ENCODE results near the gene ZNF605.
"Not testable (repeated sequence)": the region's sequence is repeated elsewhere in the genome, so short reads cannot be mapped to it uniquely, and the experiment has no call there.

Gene ZNF605

GRCh38 chr12:132881818-132882217 is 74.3 kb downstream of the ZNF605 start:
- no peaks in the 10 kb centered on the region for H3K9me3 ChIP-seq (replicated peaks; ENCODE audit: insufficient read depth, low read length)
- no peaks in the 10 kb centered on the region for H3K4me1 ChIP-seq (ENCODE audit: low read length)
- H3K9me2 ChIP-seq (replicated peaks; ENCODE audit: insufficient read depth, low read length) = no peaks in the 10 kb centered on the region
- H3K27ac ChIP-seq (ENCODE audit: low read length) = no peak overlapping the region
- H3K4me2 ChIP-seq (ENCODE audit: low read depth, low read length) = no peak overlapping the region
- no peaks in the 10 kb centered on the region for H3F3A ChIP-seq (ENCODE audit: insufficient read depth, low read length)
- no peak for DNase-seq
- no peak overlapping the region for H3K4me3 ChIP-seq (ENCODE audit: low read length)
- H2AFZ ChIP-seq (ENCODE audit: low read length) = no peak overlapping the region
- no peaks in the 10 kb centered on the region for H3K36me3 ChIP-seq (replicated peaks; ENCODE audit: insufficient read depth, low read length)
- no peaks in the 10 kb centered on the region for H3K27me3 ChIP-seq (replicated peaks; ENCODE audit: insufficient read depth, low read length)
- no peaks in the 10 kb centered on the region for H3K79me2 ChIP-seq (ENCODE audit: low read length)
- TF ChIP-seq EZH2phosphoT487 (IDR thresholded peaks at IDR 0.05; ENCODE audit: low read length) (no peak), EZH2 (optimal IDR thresholded peaks at IDR 0.05; ENCODE audit: low read depth, low read length) (no peak)
- TF ChIP-seq, protein P1, sequence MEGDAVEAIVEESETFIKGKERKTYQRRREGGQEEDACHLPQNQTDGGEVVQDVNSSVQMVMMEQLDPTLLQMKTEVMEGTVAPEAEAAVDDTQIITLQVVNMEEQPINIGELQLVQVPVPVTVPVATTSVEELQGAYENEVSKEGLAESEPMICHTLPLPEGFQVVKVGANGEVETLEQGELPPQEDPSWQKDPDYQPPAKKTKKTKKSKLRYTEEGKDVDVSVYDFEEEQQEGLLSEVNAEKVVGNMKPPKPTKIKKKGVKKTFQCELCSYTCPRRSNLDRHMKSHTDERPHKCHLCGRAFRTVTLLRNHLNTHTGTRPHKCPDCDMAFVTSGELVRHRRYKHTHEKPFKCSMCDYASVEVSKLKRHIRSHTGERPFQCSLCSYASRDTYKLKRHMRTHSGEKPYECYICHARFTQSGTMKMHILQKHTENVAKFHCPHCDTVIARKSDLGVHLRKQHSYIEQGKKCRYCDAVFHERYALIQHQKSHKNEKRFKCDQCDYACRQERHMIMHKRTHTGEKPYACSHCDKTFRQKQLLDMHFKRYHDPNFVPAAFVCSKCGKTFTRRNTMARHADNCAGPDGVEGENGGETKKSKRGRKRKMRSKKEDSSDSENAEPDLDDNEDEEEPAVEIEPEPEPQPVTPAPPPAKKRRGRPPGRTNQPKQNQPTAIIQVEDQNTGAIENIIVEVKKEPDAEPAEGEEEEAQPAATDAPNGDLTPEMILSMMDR (IDR thresholded peaks at IDR 0.05; ENCODE audit: low read length) = no peak
- H4K20me1 ChIP-seq (ENCODE audit: insufficient read depth, low read length) = no peaks in the 10 kb centered on the region
- H3K9ac ChIP-seq (ENCODE audit: low read length) = no peak overlapping the region

DNA sequence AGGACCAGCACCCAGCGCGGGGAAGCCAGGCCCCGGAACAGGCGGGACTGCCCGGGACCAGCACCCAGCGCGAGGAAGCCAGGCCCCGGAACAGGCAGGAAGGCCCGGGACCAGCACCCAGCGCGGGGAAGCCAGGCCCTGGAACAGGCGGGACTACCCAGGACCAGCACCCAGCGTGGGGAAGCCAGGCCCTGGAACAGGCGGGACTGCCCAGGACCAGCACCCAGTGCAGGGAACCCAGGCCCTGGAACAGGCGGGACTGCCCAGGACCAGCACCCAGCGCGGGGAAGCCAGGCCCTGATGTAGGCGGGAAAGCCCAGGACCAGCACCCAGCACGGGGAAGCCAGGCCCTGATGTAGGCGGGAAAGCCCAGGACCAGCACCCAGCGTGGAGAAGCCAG is 81.5 kb downstream of the ZNF605 start:
- H3K27ac ChIP-seq (ENCODE audit: low read length); H3K27me3 ChIP-seq (replicated peaks; ENCODE audit: insufficient read depth, low read length); H3F3A ChIP-seq (ENCODE audit: insufficient read depth, low read length); H3K79me2 ChIP-seq (ENCODE audit: low read length); H3K9ac ChIP-seq (ENCODE audit: low read length); H3K9me2 ChIP-seq (replicated peaks; ENCODE audit: insufficient read depth, low read length); H2AFZ ChIP-seq (ENCODE audit: low read length); H3K9me3 ChIP-seq (replicated peaks; ENCODE audit: insufficient read depth, low read length); H3K4me2 ChIP-seq (ENCODE audit: low read depth, low read length); DNase-seq; H3K36me3 ChIP-seq (replicated peaks; ENCODE audit: insufficient read depth, low read length); H3K4me1 ChIP-seq (ENCODE audit: low read length); H4K20me1 ChIP-seq (ENCODE audit: insufficient read depth, low read length); H3K4me3 ChIP-seq (ENCODE audit: low read length): not testable (repeated sequence)

GRCh38 chr12:132874175-132874574 is 81.9 kb downstream of the ZNF605 start:
- H3K27me3 ChIP-seq (replicated peaks; ENCODE audit: insufficient read depth, low read length) = no peaks in the 10 kb centered on the region
- no peak overlapping the region for H3K27ac ChIP-seq (ENCODE audit: low read length)
- no peak for DNase-seq
- no peaks in the 10 kb centered on the region for H3K9me3 ChIP-seq (replicated peaks; ENCODE audit: insufficient read depth, low read length)
- no peak overlapping the region for H3K9ac ChIP-seq (ENCODE audit: low read length)
- no peaks in the 10 kb centered on the region for H3K79me2 ChIP-seq (ENCODE audit: low read length)
- no peak overlapping the region for H3K4me2 ChIP-seq (ENCODE audit: low read depth, low read length)
- no peaks in the 10 kb centered on the region for H3K36me3 ChIP-seq (replicated peaks; ENCODE audit: insufficient read depth, low read length)
- no peaks in the 10 kb centered on the region for H4K20me1 ChIP-seq (ENCODE audit: insufficient read depth, low read length)
- no peaks in the 10 kb centered on the region for H3K9me2 ChIP-seq (replicated peaks; ENCODE audit: insufficient read depth, low read length)
- H3K4me3 ChIP-seq (ENCODE audit: low read length) = no peak overlapping the region
- no peak overlapping the region for H2AFZ ChIP-seq (ENCODE audit: low read length)
- TF ChIP-seq, protein P1 (IDR thresholded peaks at IDR 0.05; ENCODE audit: low read length) = no peak
- no peak for TF ChIP-seq EZH2phosphoT487 (IDR thresholded peaks at IDR 0.05; ENCODE audit: low read length)
- TF ChIP-seq EZH2 (optimal IDR thresholded peaks at IDR 0.05; ENCODE audit: low read depth, low read length) = no peak
- no peaks in the 10 kb centered on the region for H3F3A ChIP-seq (ENCODE audit: insufficient read depth, low read length)
- no peaks in the 10 kb centered on the region for H3K4me1 ChIP-seq (ENCODE audit: low read length)

DNA sequence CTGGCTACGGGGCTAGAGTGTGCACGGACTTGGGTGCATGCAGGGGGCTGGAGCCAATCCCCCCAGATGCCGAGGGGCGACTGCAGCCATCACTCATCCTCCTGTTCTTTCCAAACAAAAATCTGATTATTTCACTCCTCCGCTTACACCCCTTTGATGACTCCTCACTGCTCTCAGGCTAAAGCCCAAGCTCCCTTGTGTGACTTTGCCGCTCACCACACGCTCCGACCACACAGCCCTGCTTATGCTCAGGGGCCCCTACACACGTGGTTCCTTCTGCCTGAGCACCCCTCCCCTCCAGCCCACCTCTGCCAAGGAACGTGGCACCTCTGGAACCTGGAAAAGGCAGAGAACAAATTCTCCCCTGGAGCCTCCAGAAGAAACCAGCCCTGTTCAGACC is 82.4 kb downstream of the ZNF605 start:
- no peak overlapping the region for H3K4me3 ChIP-seq (ENCODE audit: low read length)
- H3K9ac ChIP-seq (ENCODE audit: low read length) = no peak overlapping the region
- H3K27ac ChIP-seq (ENCODE audit: low read length) = no peak overlapping the region
- H3K36me3 ChIP-seq (replicated peaks; ENCODE audit: insufficient read depth, low read length) = no peaks in the 10 kb centered on the region
- no peaks in the 10 kb centered on the region for H3K27me3 ChIP-seq (replicated peaks; ENCODE audit: insufficient read depth, low read length)
- no peaks in the 10 kb centered on the region for H4K20me1 ChIP-seq (ENCODE audit: insufficient read depth, low read length)
- H3F3A ChIP-seq (ENCODE audit: insufficient read depth, low read length) = no peaks in the 10 kb centered on the region
- no peak for DNase-seq
- H3K4me2 ChIP-seq (ENCODE audit: low read depth, low read length) = no peak overlapping the region
- no peaks in the 10 kb centered on the region for H3K9me2 ChIP-seq (replicated peaks; ENCODE audit: insufficient read depth, low read length)
- H2AFZ ChIP-seq (ENCODE audit: low read length) = no peak overlapping the region
- H3K9me3 ChIP-seq (replicated peaks; ENCODE audit: insufficient read depth, low read length) = no peaks in the 10 kb centered on the region
- H3K4me1 ChIP-seq (ENCODE audit: low read length) = no peaks in the 10 kb centered on the region
- no peak for TF ChIP-seq EZH2phosphoT487 (IDR thresholded peaks at IDR 0.05; ENCODE audit: low read length)
- no peak for TF ChIP-seq EZH2 (optimal IDR thresholded peaks at IDR 0.05; ENCODE audit: low read depth, low read length)
- TF ChIP-seq, protein P1 (IDR thresholded peaks at IDR 0.05; ENCODE audit: low read length) = no peak
- H3K79me2 ChIP-seq (ENCODE audit: low read length) = no peaks in the 10 kb centered on the region

Measured in MM.1S (cell line).